GM12865 (cell line): ENCODE results near the gene RPA3.

Source experiments
- DNase-seq: peaks from one replicate; pipeline ENCODE4 v3.0.0; 2010; ENCODE audit warnings: low read depth
- H3K4me3 ChIP-seq: 2 replicates; pipeline ENCODE4 v1.5.1; 2011; ENCODE audit warnings: mild to moderate bottlenecking, low read depth, low read length, control low read depth
- TF ChIP-seq, protein P1 (sequence below): IDR thresholded peaks from 2 replicates; pipeline ENCODE4 v1.5.1; 2011; ENCODE audit warnings: low read length, control low read depth, low read depth, inconsistent platforms; ENCODE audit not compliant: insufficient read depth; ENCODE audit errors: missing control alignments

Gene RPA3

DNA sequence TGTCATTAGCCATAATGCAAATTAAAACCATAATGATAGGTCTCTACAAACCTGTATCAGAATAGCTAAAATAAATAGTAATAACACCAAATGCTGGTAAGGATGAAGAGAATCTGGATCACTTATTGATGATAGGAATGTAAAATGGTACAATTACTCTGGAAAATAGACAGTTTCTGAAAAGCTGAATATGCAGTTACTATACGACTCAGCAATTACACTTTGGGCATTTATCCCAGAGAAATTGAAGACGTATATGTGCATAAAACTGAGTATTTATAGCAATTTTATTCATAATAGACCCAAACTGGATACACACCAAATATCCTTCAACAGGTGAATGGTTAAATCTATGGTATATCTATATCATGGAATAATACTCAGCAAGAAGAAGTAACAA is 7.9 kb downstream of the RPA3 start:
- no peak overlapping the region for H3K4me3 ChIP-seq
- TF ChIP-seq, protein P1, sequence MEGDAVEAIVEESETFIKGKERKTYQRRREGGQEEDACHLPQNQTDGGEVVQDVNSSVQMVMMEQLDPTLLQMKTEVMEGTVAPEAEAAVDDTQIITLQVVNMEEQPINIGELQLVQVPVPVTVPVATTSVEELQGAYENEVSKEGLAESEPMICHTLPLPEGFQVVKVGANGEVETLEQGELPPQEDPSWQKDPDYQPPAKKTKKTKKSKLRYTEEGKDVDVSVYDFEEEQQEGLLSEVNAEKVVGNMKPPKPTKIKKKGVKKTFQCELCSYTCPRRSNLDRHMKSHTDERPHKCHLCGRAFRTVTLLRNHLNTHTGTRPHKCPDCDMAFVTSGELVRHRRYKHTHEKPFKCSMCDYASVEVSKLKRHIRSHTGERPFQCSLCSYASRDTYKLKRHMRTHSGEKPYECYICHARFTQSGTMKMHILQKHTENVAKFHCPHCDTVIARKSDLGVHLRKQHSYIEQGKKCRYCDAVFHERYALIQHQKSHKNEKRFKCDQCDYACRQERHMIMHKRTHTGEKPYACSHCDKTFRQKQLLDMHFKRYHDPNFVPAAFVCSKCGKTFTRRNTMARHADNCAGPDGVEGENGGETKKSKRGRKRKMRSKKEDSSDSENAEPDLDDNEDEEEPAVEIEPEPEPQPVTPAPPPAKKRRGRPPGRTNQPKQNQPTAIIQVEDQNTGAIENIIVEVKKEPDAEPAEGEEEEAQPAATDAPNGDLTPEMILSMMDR: no peak
- DNase-seq: no peak

DNA sequence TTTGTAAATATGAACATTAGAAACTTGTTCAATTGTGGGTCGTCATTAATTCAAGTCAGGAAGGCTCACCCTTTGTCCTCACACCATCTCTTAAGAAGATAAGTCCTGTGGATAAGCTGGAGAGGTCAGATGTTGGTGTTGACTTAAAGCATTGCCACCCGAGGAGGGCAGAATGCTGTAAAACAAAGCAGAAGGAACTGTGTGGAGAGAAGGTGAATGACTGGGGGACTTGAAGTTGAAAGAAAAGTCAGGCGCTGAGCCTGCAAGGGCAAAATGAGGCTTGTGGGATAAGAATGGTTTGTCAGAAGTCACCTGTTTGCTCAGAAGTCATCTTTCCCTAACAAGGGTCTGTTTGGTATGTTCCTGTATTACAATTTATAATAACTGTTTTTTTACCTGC is 9.1 kb downstream of the RPA3 start:
- DNase-seq: no peak
- no peak overlapping the region for H3K4me3 ChIP-seq
- TF ChIP-seq, protein P1: no peak

DNA sequence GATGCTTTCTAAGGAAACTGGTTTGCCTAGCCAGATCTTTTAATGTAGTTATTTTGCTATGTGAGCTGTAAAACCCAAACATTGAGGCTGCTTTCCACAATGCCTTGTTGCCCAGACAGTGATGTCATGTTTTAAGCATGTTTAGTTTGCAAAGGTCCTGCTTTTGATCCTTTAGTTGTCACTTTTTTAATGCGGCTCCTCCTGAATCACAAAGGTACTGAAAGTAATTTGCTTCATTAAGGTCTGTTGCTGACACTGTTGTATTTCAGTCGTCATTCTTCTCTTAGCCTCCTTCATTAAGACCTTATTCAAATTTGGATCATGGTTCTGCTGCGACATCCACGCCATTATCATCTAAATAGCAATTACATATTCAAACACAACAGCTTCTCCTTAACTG is 10.6 kb downstream of the RPA3 start:
- no peak for DNase-seq
- TF ChIP-seq, protein P1: no peak
- H3K4me3 ChIP-seq: no peak overlapping the region

DNA sequence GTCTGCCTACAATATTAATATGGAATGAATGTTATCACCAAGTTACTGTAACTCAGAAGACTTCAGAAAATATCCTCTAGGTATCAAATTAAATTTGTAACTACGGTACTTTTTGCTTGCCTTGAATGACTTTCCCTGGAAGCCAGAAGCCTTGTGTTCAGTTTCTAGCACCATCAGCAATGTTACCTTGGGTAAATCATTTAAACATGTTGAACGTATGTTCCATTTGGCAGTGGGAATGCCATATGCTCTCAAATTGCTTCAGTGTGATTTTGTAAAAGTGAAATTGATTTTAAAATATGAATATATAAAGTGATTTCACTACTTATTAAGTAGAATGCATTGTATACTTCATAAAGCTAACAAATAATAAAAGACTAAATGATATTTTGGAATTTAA is 11.2 kb downstream of the RPA3 start:
- no peak overlapping the region for H3K4me3 ChIP-seq
- TF ChIP-seq, protein P1: no peak
- no peak for DNase-seq

DNA sequence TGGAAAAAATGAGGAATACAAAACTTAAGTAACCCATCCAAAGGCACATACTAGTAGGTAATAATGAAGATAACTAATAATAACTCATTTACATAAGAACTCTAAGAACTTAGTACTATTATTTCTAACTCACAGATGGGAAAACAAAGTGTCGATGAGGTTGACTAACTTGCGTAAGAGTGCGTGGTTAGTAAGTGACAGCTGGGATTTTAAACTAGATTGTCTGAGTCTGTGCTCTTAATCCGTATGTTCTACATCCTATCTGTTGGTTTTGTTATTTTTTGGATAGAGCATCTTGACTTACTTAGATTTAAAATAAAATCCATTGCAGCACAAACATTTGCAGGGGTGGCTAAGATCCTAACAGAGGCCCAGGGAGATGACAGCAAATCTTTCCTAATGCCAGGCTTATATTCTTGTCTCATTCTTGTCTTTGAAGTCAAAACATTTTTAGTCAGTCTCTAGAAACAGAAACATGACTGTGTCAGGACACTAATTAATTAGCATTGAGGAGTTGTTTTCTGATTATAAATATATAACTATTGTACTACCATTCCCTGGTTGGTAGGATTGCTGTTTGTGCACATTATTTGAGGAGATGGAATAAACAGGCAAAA is 11.7 kb downstream of the RPA3 start:
- no peak for DNase-seq
- H3K4me3 ChIP-seq: no peak overlapping the region
- TF ChIP-seq, protein P1: no peak

DNA sequence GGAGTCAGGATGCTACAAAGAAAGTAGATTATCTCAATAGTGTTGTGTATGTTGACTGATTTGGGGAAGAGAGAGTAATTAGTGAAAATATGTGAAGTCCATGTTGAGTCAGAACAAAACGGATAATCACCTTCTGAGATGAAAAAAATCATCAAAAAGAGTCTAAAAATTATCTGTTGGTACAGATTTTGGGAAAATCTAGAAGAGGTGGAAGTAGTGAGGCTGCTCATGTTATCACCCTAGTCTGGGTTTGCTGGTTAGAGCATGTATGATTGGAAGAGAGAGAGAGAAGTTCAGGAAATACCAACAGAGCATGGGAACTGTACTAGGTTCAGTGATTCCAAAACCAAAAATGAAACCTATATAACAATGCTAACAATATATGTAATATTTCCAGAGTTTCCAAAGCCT is 12.3 kb downstream of the RPA3 start:
- H3K4me3 ChIP-seq: no peak overlapping the region
- TF ChIP-seq, protein P1: no peak
- peak; percentile 52 for DNase-seq

DNA sequence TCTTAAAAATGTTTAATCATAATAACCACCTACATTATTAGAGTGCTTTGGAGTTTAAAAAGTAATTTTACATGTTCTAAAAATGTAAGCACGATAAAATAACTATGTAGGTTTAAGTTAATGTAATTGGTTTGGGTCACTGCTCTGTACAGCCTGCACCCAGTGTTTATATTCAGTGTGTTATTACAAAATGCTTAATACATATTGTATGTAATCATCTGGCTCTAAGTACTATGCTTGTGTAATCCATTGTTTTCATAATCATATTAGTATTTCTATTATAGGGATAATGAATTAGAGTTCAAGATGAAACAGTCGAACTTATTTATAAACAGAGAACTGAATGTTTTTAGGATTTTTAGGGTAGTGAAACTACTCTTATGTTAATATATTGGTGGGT is 13.1 kb downstream of the RPA3 start:
- no peak overlapping the region for H3K4me3 ChIP-seq
- DNase-seq: no peak
- TF ChIP-seq, protein P1: no peak
